ENCODE data around the gene LRCH4. TPM values are rescaled to one million over a fixed set of nuclear protein-coding genes. Genes with fewer than 3 reads are reported as not detected.

The LRCH4 gene
- total and polyA plus RNA-seq, 2 donors from 2014 or later = 23.2 to 62.9 TPM

- DNase-seq (no peak), FAIRE-seq (no peak)
- no peaks in the 10 kb centered on the region for H3K27me3 ChIP-seq (ENCODE audit: control insufficient read depth, insufficient read depth, low read length)
- intact Hi-C loops (cut with DNase I) = no loop called here
- TF ChIP-seq CTCF (IDR thresholded peaks at IDR 0.05; ENCODE audit: borderline replicate concordance, extremely low read depth, insufficient read depth) = no peak
- H3K9me3 ChIP-seq (ENCODE audit: control insufficient read depth in 2 of 3, insufficient read depth in 1 of 3, low read length in 3 of 3) = no peaks in the 10 kb centered on the region
- H3K4me1 ChIP-seq (ENCODE audit: control insufficient read depth in 2 of 3, insufficient read depth in 2 of 3, low read depth in 1 of 3, low read length in 3 of 3) = peaks cover 0 to 4% (median 0%) of the 10 kb centered on the region in 3 donors
- no peak overlapping the region for H3K4me3 ChIP-seq (ENCODE audit: low read length in 3 of 3)
- no peak overlapping the region for H3K9ac ChIP-seq (ENCODE audit: low read length in 3 of 3)
- no peaks in the 10 kb centered on the region for H3K36me3 ChIP-seq (ENCODE audit: control insufficient read depth in 2 of 3, insufficient read depth in 3 of 3, low read length in 3 of 3)
- H3K27ac ChIP-seq (ENCODE audit: low read depth in 2 of 2, low read length in 2 of 2) = no peak overlapping the region
These were observed 17.6 kb downstream of the LRCH4 start for GRCh38 chr7:100568176-100568895.

GRCh38 chr7:100567751-100568175 lies 18.2 kb downstream of the LRCH4 start:
- Histone ChIP-seq H3K4me1 (ENCODE audit: control insufficient read depth in 2 of 3, insufficient read depth in 2 of 3, low read depth in 1 of 3, low read length in 3 of 3) (peaks cover 0 to 4% (median 0%) of the 10 kb centered on the region in 3 donors), H3K9ac (ENCODE audit: low read length in 3 of 3) (no peak overlapping the region), H3K27ac (ENCODE audit: low read depth in 2 of 2, low read length in 2 of 2) (no peak overlapping the region), H3K27me3 (ENCODE audit: control insufficient read depth, insufficient read depth, low read length) (no peaks in the 10 kb centered on the region), H3K4me3 (ENCODE audit: low read length in 3 of 3) (no peak overlapping the region), H3K36me3 (ENCODE audit: control insufficient read depth in 2 of 3, insufficient read depth in 3 of 3, low read length in 3 of 3) (peaks cover 0 to 4% (median 4%) of the 10 kb centered on the region in 3 donors), H3K9me3 (ENCODE audit: control insufficient read depth in 2 of 3, insufficient read depth in 1 of 3, low read length in 3 of 3) (no peaks in the 10 kb centered on the region)
- intact Hi-C loops (cut with DNase I) = no loop called here
- FAIRE-seq = no peak
- DNase-seq = no peak
- no peak for TF ChIP-seq CTCF (IDR thresholded peaks at IDR 0.05; ENCODE audit: borderline replicate concordance, extremely low read depth, insufficient read depth)

GRCh38 chr7:100567031-100567730 lies 18.7 kb downstream of the LRCH4 start:
- H3K4me3 ChIP-seq (ENCODE audit: low read length in 3 of 3) = no peak overlapping the region
- no peak overlapping the region for H3K9ac ChIP-seq (ENCODE audit: low read length in 3 of 3)
- no peak for DNase-seq
- no peak for TF ChIP-seq CTCF (IDR thresholded peaks at IDR 0.05; ENCODE audit: borderline replicate concordance, extremely low read depth, insufficient read depth)
- H3K36me3 ChIP-seq (ENCODE audit: control insufficient read depth in 2 of 3, insufficient read depth in 3 of 3, low read length in 3 of 3) = peaks cover 0 to 6% (median 4%) of the 10 kb centered on the region in 3 donors
- intact Hi-C loops (cut with DNase I) = no loop called here
- no peak overlapping the region for H3K27ac ChIP-seq (ENCODE audit: low read depth in 2 of 2, low read length in 2 of 2)
- H3K9me3 ChIP-seq (ENCODE audit: control insufficient read depth in 2 of 3, insufficient read depth in 1 of 3, low read length in 3 of 3) = no peaks in the 10 kb centered on the region
- H3K27me3 ChIP-seq (ENCODE audit: control insufficient read depth, insufficient read depth, low read length) = no peaks in the 10 kb centered on the region
- FAIRE-seq = no peak
- H3K4me1 ChIP-seq (ENCODE audit: control insufficient read depth in 2 of 3, insufficient read depth in 2 of 3, low read depth in 1 of 3, low read length in 3 of 3) = peaks cover 0 to 4% (median 0%) of the 10 kb centered on the region in 3 donors

Measured in kidney (tissue), 14 donors.